HG03439 (cell line): Measurements from ENCODE around the gene FBXL2.
"Not testable (repeated sequence)": the region's sequence is repeated elsewhere in the genome, so short reads cannot be mapped to it uniquely, and the experiment has no call there.

Experiments
- ATAC-seq: cut with Tn5 transposase; IDR thresholded peaks from one replicate; pipeline ENCODE4 v1.9.1; 2021; ENCODE audit warnings: mild to moderate bottlenecking, moderate library complexity; ENCODE audit not compliant: unreplicated experiment

The FBXL2 gene

DNA sequence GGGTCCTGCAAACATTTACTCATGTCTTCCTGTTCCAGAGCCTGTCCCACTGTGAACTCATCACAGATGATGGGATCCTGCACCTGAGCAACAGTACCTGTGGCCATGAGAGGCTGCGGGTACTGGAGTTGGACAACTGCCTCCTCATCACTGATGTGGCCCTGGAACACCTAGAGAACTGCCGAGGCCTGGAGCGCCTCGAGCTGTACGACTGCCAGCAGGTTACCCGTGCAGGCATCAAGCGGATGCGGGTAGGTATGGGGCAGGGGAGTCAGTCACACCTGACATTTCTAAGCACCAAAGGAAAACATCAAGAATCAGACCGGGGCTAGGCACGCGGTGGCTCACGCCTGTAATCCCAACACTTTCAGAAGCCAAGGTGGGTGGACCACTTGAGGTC, 106.7 kb downstream of the FBXL2 start:
- no peak for ATAC-seq

DNA sequence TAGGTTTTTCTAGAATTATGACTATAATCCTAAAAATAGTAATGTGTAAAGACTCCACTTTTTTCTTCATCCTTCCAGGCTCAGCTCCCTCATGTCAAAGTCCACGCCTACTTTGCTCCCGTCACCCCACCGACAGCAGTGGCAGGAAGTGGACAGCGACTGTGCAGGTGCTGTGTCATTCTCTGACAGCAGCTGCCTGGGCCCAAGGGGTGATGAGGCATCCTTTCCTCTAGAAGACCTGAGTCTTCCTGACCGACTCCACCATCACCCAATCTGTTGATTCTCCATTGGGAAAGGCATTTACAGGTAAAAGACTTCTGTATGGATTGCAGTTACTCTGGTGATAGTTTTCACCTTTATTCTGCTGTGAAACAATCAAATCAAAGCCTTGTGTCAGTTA, 108.2 kb downstream of the FBXL2 start:
- no peak for ATAC-seq

DNA sequence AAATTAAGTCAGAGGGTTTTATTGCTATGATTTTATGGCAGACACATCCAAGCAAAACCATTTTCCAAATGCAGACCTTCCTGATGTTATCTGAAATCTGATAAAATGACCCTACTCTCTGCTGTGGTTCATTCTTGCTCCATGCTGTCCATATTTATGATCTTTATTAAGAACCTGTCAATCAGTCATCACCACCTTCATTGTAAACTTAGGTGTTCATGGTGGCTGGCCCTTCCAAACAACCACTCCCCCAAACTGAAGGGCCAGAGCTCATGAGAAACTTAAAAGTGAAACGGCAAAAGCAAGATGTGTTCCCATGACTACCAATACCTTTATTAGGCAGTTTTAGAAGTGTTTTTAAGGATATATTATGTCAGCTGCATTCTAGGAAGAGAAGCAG, 109.4 kb downstream of the FBXL2 start:
- ATAC-seq: no peak

DNA sequence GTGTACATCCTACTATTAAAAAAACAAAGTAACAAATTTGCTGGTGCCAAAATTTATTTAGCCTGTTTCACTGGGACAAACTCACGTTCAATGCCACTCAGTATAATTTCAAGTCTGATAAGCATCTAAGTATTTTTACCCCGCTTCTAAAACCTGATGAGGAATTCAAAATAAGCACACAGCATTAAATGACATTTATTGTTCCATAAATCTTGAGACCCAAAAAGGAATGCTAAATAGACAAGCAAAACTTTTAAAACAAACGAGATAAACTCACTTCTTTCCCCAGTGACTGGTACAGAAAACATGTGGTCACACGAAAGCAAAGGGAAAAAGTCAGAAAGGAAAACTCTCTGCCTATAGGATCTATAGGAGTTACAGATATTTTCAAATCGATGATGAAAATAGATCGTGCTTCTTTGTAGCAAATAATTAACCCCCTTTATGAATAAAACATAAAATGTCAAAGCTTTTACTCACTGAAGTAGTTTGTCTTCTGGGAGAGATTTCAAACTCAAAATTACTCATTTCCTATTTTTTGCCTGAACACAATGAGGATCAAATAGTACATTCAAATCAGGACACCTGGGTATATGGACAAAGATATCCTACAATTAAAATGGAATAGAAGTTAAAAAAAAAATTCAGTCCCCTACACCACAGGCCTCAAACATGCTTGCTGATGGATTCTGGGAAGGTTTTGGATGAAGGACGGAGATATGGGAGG, 111.3 kb downstream of the FBXL2 start:
- no peak for ATAC-seq

DNA sequence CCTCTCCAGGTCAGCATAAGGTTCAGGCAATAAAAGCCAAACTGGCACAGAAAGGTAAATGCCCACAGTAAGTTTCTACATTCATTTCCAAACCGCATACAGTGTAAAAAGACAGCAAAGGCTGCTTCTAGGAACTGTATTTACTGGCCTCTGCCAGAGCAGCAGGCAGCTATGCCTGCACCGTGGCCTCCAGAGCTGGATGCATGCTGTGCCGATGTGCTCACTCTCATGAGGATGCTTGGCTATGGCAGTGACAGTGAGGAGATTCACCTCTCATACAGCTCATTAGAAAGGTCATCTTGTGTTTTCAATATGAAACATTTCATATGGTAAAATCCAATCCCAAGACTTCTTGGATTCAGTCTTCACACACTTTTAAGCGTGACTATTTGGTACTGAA, 112.7 kb downstream of the FBXL2 start:
- ATAC-seq: no peak

DNA sequence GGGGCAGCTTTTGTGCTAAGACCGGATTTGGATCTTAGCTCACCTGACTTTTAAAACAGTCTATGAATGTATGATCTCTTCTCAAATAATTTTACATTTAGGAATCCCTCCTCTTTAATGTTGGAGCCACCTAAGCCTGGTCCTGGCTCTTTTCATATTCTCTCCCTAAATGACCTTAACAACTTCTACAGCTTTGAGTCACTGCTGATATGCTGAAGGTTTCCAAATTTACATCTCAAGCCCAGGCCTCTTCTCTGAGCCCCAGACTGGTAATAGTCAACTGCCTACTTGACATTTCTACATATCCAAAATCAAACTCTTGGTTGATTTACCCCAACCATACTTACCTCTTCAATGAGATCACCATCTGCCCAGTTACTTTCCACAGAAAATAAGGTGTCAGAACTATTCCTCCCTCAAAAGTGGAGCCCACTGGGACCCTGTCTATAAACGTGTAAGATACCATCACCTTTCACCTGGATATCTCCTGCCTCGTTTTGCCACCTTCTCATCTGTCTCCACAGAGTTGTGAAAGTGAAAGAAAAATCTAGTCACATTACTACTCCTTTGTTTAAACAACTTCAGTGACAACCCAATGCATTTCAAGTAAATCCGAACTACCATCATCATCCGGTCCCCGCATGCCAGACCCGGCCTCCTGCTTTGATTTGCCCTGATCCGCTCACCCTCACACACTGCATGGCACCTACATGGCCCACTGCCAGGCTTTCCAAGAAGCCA, 114.2 kb downstream of the FBXL2 start:
- ATAC-seq: no peak

DNA sequence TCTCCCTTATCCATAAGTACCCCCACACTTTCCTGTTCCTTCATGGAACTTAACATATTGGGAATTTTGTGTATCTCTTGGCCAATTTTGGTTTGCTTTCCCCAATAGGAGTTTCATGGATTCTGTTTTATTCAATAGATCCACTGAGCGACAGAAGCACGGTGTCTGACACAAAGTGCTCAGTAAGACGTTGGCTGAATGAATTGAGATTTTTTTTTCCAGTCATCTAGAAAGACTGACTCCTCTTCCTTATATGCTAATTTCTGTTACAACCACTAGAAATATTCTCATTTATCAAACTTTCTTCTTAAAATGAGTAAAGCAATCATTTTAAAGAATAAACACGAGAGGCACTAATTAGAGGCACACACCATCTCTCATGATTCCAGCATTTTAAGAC, 114.9 kb downstream of the FBXL2 start:
- no peak for ATAC-seq

DNA sequence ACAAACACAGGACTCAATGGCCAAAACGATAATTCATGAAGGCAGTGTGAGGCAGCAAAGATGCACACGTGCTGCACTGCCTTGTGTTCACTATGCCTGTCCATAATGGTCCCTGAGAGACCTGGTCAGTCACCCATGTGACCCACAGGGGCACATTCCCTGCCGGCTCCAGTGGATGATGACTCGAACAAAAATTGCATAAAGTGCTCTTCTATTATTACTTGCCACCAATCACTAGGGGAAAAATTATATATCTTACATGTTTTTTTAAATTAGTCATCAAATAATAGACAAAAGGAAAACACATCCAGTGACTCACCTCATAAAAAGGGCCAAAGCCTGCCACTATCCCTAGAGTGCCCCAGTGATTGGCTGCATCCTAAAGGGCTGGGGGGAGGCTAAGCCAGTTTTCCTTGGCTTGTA, 115.5 kb downstream of the FBXL2 start:
- no peak for ATAC-seq

DNA sequence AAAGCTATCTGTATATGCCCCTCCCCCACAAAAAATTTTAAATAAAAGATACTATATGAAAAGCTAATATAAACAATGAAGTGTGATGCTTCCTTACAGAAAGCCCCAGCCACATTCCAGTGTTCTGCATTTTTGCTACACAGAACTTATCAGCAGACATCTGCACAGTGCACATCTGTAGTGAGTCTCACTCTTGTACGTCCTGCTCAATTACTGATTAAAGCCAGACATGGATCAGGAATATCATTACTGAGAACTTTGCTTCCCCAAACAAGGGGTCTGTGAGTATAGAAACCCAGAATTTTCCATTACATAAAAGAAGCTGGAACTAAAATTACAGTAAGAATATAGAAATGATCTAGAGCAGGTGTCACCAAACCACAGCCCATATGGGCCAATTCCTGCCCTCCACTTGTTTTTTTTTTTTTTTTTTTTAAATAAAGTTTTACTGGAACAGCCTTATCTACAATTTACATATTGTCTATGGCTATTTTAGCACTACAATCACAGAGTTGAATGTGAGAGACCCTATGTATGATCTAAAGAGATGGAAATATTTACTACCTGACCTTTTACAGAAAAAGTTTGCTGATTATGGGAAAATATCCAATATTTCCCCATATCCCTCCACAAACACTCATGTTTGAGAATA, 117.3 kb downstream of the FBXL2 start:
- no peak for ATAC-seq

DNA sequence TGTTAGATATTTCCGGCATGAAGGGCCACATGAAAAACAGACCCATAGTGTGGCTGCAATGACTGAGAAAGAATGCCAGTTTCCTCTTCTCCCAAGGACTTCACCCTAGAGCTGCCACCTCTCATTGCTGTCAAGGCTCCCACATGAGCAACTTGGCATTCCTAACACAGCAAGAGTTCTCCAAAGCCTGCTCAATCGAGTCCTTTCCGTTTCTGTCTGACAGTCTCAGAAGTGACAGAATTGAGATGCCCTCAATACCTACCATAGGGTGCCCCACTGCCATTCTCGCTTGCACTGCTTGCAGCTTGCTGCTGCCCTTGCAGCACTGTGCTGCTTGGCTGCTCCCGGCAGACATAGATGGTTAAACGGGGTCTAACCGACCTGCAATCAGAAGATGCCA, 118.7 kb downstream of the FBXL2 start:
- no peak for ATAC-seq

DNA sequence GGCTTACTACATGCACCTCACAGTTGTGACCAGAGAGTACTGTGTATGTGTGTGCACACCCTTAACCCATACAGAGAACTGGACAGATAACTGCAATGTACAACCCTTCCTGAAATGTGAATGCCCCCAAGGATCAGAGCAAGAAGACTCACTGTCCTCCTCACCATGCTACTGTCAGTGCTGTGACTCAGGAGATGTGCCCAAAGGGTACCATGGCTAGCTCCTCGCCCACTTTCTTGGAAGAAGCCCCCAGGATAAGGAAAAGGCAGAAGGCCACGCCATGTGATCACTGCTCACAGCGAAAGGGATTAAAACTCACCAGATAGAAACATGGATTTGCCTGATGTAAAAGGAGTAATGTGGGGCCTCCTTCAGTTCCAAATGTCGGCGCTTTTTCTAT, 121.2 kb downstream of the FBXL2 start:
- ATAC-seq: no peak

DNA sequence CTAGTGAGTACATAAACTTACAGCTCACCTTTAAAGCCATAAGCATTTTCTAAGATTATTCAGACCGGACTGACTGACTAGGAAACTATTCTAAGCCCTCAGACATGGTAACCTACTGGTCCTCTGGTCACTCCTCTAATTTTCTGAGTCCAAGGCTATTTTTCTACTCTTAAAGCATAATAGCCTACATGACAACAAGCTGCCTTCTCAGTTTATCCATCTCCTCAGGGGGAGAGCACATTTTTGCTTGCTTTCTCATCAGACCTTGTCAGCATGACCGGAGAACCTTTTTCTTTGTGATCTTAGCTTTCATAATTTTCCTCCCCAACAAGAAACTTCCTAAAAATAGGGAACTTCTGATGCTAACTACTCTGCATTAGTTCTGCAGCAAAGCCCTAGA, 124.5 kb downstream of the FBXL2 start:
- ATAC-seq: no peak

DNA sequence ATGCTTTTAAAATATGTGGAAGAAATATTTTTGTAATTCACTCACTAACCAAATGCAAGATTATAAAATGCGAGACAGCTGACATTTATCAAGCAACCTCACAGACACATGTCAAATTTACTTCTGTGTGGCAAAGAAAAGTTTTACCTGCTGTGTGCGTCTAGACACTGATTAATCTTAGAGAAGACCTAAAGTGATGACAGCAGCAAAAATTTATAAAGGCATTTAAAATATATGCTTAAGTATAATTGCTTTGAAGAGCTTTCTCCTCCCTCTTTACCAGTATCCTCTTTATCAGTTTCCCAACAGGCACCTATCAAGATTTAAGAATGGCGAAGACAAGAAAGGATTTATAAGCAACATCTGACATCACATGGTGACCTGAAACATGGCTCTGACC, 125.7 kb downstream of the FBXL2 start:
- no peak for ATAC-seq

DNA sequence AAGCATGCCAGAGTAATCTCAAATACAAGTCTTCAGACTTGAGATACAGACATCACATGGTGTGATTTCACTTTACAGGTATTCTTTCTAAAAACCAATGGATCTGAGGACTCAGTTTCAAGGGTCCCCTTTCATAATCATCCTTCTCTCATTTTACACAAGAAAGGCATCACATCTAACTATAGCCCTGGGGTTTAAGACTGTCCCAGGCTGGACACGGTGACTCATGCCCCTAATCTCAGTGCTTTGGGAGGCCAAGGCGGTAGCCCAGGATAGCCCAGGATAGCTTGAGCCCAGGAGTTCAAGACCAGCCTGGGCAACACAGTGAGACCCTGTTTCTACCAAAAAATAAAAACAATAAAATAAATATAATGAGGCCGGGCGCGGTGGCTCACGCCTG, 126.5 kb downstream of the FBXL2 start:
- ATAC-seq: no peak

DNA sequence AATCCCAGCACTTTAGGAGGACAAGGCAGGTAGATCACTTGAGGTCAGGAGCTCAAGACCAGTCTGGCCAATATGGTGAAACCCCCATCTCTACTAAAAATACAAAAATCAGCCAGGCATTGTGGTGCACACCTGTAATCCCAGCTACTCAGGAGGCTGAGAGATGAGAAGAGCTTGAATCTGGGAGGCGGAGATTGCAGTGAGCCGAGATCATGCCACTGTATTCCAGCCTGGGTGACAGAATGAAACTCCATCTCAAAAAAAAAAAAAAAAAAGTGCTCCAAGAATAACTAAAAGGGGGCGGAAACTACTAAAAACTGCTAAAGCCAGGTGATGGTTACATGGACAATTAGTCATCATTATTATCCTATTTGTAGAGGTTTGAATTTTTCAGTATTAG, 133.6 kb downstream of the FBXL2 start:
- ATAC-seq: not testable (repeated sequence)

DNA sequence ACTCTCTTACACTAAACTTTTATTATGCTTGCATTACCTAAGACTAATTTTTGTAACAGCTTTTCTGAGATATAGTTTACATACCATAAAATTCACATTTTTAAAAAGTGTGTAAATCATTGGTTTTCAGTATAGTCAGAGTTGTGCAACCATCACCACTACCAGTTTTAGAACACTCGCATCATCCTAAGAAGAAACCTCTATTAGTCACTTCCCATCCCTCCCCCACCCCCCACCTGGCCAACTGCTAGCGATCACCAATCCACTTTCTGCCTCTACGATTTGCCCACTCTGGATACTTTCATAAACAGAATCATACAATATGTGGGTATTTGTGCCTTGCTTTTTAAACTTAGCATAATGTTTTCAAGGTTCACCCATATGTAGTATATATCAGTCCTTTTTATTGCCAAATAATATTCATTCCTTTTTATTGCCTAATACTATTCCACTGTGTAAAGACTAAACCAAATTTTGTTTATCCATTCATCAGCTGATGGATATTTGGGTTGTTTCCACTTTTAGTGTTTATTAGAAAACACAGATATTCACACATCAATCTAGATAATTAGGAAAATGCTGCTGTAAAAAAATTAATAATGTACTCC, 139.9 kb downstream of the FBXL2 start:
- no peak for ATAC-seq

DNA sequence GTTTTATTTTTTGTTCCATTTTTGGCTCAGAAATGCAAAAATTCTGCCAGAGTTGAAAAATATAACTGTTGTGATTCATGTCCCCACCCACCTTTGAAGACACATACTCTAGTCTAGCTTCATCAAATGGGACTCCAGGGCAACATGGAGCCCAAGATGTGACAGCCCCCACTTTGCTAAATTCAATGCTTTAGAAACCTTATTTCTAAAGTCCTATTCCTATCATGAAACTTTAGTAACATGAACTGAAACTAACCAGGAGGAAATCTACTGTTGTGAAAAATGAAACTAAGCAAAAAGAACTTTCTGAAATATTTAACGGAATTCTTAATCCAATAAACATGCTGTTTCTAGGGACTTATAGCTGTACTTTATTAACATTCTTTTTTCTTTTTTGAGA, 142.7 kb downstream of the FBXL2 start:
- ATAC-seq: no peak

DNA sequence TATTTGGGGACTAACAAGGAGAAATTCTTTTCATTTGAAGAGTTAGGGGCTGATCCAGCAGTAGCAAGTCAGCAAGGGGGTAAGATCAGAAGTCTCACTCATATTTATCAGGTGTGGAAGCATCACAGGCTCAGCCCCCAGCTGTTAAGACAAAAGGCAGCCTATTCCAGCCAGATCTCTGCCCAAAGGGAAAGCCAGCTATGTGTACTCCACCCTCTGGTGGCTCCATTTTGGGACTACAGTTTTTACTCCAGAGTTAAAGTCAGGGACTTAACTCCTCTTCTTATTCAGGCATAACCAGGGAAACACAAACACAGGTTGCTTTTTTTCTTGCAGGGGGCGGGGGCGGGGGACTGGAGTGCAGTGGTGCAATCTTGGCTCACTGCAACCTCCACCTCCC, 143.7 kb downstream of the FBXL2 start:
- no peak for ATAC-seq

DNA sequence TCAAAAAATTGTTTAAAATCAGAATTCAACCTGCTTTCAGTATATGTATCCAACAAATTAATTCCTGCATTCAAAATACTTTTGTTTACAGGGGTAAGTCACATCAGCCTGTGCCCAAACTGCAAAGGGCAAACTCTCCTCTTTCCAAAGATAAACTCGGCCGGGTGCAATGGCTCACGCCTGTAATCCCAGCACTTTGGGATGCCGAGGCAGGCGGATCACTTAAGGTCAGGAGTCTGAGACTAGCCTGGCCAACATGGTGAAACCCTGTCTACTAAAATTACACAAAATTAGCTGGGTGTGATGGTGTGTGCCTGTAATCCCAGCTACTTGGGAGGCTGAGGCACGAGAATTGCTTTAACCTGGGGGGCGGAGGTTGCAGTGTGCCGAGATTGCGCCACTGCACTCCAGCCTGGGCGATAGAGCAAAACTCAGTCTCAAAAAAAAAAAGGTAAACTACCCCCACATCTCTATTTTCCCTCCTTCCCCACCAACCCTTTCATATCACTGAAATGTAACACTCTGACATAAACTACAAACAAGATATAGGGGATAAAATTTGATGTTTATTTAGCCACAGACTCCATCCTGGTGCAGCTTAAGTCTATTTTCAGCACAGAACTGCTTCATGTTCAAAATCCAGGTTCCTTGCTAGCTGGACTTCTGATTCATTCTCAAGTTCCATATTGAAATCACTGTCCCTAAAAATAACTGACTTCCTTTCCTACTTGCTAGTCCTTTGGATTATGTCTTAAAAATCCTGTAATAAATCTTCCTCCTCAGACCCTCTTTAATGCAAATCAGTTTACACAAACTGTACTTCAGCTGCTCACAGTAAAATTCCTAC, 147.6 kb downstream of the FBXL2 start:
- no peak for ATAC-seq

DNA sequence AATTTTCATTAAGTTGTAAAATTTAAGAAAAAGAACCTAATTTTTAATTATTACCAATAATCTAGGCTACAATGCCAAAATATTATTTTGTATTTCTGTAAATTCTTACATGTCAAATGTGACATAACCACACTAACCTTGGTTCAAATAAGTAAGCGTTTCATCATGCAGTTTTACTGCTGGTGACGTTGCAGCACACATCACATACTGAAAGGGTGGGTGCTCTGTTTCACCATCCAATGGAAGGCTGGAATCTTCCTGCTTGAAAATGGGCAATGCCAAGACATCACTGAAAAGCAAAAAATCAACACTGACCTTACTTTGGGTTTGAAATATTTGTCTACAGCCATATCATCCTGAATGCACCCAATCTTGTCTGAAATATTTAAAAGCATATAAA, 148.2 kb downstream of the FBXL2 start:
- no peak for ATAC-seq

DNA sequence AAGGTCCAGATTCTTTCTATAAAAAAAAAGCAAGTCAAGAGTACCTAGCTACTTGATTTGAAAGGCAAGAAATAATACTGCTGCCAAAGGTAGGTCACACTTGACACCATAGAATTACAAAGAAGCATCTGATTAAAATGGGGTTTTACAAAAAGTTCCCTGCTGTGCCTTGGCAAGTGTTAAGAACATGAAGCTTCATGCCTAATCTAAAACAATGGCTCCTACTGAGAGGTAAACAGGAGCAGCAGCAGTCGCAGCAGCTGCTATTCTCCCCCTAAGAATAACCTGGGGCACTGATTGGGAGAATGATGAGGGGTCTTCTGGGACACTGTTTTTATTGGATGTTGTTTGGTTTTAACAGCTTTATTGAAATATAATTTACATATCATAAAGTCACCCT, 148.8 kb downstream of the FBXL2 start:
- no peak for ATAC-seq
